ENCODE data around the gene IDI1.

Gene IDI1

DNA sequence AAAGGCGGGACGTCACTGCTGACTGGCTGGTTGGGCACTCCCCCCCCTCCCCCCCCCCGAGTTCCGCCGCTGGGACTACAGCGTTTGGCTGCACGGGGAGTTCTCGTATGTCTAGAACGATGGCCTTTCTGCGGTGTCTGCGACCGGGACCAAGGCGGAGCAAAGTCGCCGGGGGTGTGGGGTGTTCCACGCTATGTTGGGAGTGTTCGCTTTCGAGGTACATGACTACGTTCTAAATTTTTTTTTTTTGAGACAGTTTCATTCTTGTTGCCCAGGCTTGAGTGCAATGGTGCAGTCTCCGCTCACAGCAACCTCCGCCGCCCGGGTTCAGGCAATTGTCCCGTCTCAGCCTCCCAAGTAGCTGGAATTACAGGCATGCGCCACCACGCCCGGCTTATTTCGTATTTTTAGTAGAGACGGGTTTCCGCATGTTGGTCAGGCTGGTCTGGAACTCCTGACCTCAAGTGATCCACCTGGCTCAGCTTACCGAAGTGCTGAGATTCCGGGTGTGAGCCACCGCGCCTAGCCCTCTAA lies 573 bp upstream of the IDI1 start:
- H3K27me3 ChIP-seq (ENCODE audit: low read depth, low read length): no peaks in the 10 kb centered on the region
- H3K4me2 ChIP-seq (ENCODE audit: low read length): peak overlapping the region; percentile 63
- H2AFZ ChIP-seq (ENCODE audit: low read depth, low read length): no peak overlapping the region
- no peaks in the 10 kb centered on the region for H3K9me3 ChIP-seq (ENCODE audit: insufficient read depth, low read length)
- peaks cover 23% of the 10 kb centered on the region for H4K20me1 ChIP-seq (ENCODE audit: insufficient read depth, low read length)
- peaks cover 85% of the 10 kb centered on the region for H3K79me2 ChIP-seq (ENCODE audit: low read length)
- H3K27ac ChIP-seq (ENCODE audit: low read length): peak overlapping the region; percentile 94
- H3K4me1 ChIP-seq (ENCODE audit: low read length): peaks cover 30% of the 10 kb centered on the region
- H3K36me3 ChIP-seq (replicated peaks; ENCODE audit: low read depth, low read length): peaks cover 47% of the 10 kb centered on the region
- H3K9ac ChIP-seq (ENCODE audit: low read length): peak overlapping the region; percentile 71
- peak overlapping the region; percentile 99 for H3K4me3 ChIP-seq (ENCODE audit: low read length)
- no peak for TF ChIP-seq EZH2phosphoT487 (IDR thresholded peaks at IDR 0.05; ENCODE audit: low read depth)
- TF ChIP-seq CTCF (IDR thresholded peaks at IDR 0.05; ENCODE audit: low read depth, low read length): no peak

- H3K4me1 ChIP-seq (ENCODE audit: low read length): peaks cover 42% of the 10 kb centered on the region
Observed at GRCh38 chr10:1048349-1048731, 579 bp downstream of the IDI1 start.

GRCh38 chr10:1047937-1048336 lies 982 bp downstream of the IDI1 start:
- H3K27ac ChIP-seq (ENCODE audit: low read length): peak overlapping the region; percentile 94
- H4K20me1 ChIP-seq (ENCODE audit: insufficient read depth, low read length): peaks cover 39% of the 10 kb centered on the region
- peak overlapping the region; percentile 99 for H3K4me3 ChIP-seq (ENCODE audit: low read length)
- peaks cover 45% of the 10 kb centered on the region for H3K4me1 ChIP-seq (ENCODE audit: low read length)
- TF ChIP-seq EZH2phosphoT487 (IDR thresholded peaks at IDR 0.05; ENCODE audit: low read depth) (no peak), CTCF (IDR thresholded peaks at IDR 0.05; ENCODE audit: low read depth, low read length) (no peak)
- no peaks in the 10 kb centered on the region for H3K9me3 ChIP-seq (ENCODE audit: insufficient read depth, low read length)
- no peaks in the 10 kb centered on the region for H3K27me3 ChIP-seq (ENCODE audit: low read depth, low read length)
- peak overlapping the region; percentile 92 for H3K9ac ChIP-seq (ENCODE audit: low read length)
- H3K4me2 ChIP-seq (ENCODE audit: low read length): peak overlapping the region; percentile 61
- H3K36me3 ChIP-seq (replicated peaks; ENCODE audit: low read depth, low read length): peaks cover 49% of the 10 kb centered on the region
- peaks cover 85% of the 10 kb centered on the region for H3K79me2 ChIP-seq (ENCODE audit: low read length)
- H2AFZ ChIP-seq (ENCODE audit: low read depth, low read length): no peak overlapping the region

More at GRCh38 chr10:1048349-1048731, 579 bp downstream of the IDI1 start:
- Histone ChIP-seq H3K36me3 (replicated peaks; ENCODE audit: low read depth, low read length) (peaks cover 45% of the 10 kb centered on the region), H3K4me2 (ENCODE audit: low read length) (peak overlapping the region; percentile 61), H3K27me3 (ENCODE audit: low read depth, low read length) (no peaks in the 10 kb centered on the region), H3K79me2 (ENCODE audit: low read length) (peaks cover 85% of the 10 kb centered on the region), H3K9me3 (ENCODE audit: insufficient read depth, low read length) (no peaks in the 10 kb centered on the region), H3K9ac (ENCODE audit: low read length) (peak overlapping the region; percentile 92), H3K4me3 (ENCODE audit: low read length) (peak overlapping the region; percentile 99), H4K20me1 (ENCODE audit: insufficient read depth, low read length) (peaks cover 35% of the 10 kb centered on the region), H3K27ac (ENCODE audit: low read length) (peak overlapping the region; percentile 94), H2AFZ (ENCODE audit: low read depth, low read length) (no peak overlapping the region)
- TF ChIP-seq EZH2phosphoT487 (IDR thresholded peaks at IDR 0.05; ENCODE audit: low read depth) (no peak), CTCF (IDR thresholded peaks at IDR 0.05; ENCODE audit: low read depth, low read length) (no peak)

DNA sequence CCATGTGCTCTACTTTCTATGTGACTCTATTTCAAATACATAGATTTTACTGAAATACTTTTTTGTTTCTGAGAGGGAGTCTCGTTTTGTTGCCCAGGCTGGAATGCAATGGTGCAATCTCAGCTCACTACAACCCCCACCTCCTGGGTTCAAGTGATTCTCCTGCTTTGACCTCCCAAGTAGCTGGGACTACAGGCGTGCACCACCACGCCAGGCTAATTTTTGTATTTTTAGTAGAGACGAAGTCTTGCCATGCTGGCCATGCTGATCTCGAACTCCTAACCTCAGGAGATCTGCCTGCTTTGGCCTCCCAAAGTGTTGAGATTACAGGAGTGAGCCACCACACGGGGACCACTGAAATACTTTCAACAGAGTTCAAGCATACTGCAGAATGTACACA lies 3.5 kb downstream of the IDI1 start:
- Histone ChIP-seq H3K27me3 (ENCODE audit: low read depth, low read length) (no peaks in the 10 kb centered on the region), H2AFZ (ENCODE audit: low read depth, low read length) (no peak overlapping the region), H3K9ac (ENCODE audit: low read length) (0 out of 2 replicates have a peak overlapping the region, but pooled peaks have one; percentile 39), H3K4me3 (ENCODE audit: low read length) (peak overlapping the region; percentile 60), H3K27ac (ENCODE audit: low read length) (peak overlapping the region; percentile 81), H3K9me3 (ENCODE audit: insufficient read depth, low read length) (no peaks in the 10 kb centered on the region), H3K36me3 (replicated peaks; ENCODE audit: low read depth, low read length) (peaks cover 44% of the 10 kb centered on the region), H4K20me1 (ENCODE audit: insufficient read depth, low read length) (peaks cover 40% of the 10 kb centered on the region), H3K4me1 (ENCODE audit: low read length) (peaks cover 37% of the 10 kb centered on the region), H3K79me2 (ENCODE audit: low read length) (peaks cover 60% of the 10 kb centered on the region), H3K4me2 (ENCODE audit: low read length) (peak overlapping the region; percentile 82)
- TF ChIP-seq CTCF (IDR thresholded peaks at IDR 0.05; ENCODE audit: low read depth, low read length) (no peak), EZH2phosphoT487 (IDR thresholded peaks at IDR 0.05; ENCODE audit: low read depth) (no peak)
